ENCODE results near the gene SZT2. TPM values are rescaled to one million over a fixed set of nuclear protein-coding genes. Genes with fewer than 3 reads are reported as not detected.

Gene SZT2
- total and polyA plus RNA-seq, 2 of the 13 experiments (the other 11 are each of a cell fraction or from before 2014, with no cell fraction given): 8.0 to 8.8 TPM

GRCh38 chr1:43358746-43359693, 30.7 kb upstream of the SZT2 start, which contains the start of gene CDC20 (continued):
- TF ChIP-seq ZNF687 (CRISPR knock-in tag; IDR thresholded peaks at IDR 0.05) (peak; percentile 70), NPAS2 (CRISPR knock-in tag; IDR thresholded peaks at IDR 0.05; ENCODE audit: borderline replicate concordance) (no peak), MEIS2 (CRISPR knock-in tag; IDR thresholded peaks at IDR 0.05) (no peak), ZNF24 (IDR thresholded peaks at IDR 0.05) (no peak), ZBTB49 (CRISPR knock-in tag; IDR thresholded peaks at IDR 0.05; ENCODE audit: borderline replicate concordance) (no peak), ONECUT2 (CRISPR knock-in tag; IDR thresholded peaks at IDR 0.05) (no peak), ZNF773 (CRISPR knock-in tag; IDR thresholded peaks at IDR 0.05; ENCODE audit: borderline replicate concordance) (no peak), ZNF335 (CRISPR knock-in tag; IDR thresholded peaks at IDR 0.05) (no peak), HMGXB3 (CRISPR knock-in tag; IDR thresholded peaks at IDR 0.05; ENCODE audit: borderline replicate concordance) (peak; percentile 68; the same call in 1 of the 2 replicates), MXD1 (CRISPR knock-in tag; IDR thresholded peaks at IDR 0.05) (peak; percentile 84; the same call in 1 of the 2 replicates), ZNF281 (CRISPR knock-in tag; IDR thresholded peaks at IDR 0.05; ENCODE audit: borderline replicate concordance) (no peak), ZNF766 (CRISPR knock-in tag; IDR thresholded peaks at IDR 0.05; ENCODE audit: borderline replicate concordance) (0 out of 2 replicates have a peak, but pooled peaks have one; percentile 63), ZBTB1 (CRISPR knock-in tag; IDR thresholded peaks at IDR 0.05; ENCODE audit: borderline replicate concordance) (no peak)
